HUES64 (cell line): ENCODE results near the gene TACC3.

Source experiments
- H3K27ac ChIP-seq: 2 replicates; pipeline ENCODE4 v1.7.0; 2013; ENCODE audit warnings: low read depth, low read length, inconsistent platforms
- H3K27me3 ChIP-seq: 2 replicates; pipeline ENCODE4 v1.6.1; 2013; ENCODE audit warnings: mild to moderate bottlenecking, low read length; ENCODE audit not compliant: insufficient read depth
- H3K36me3 ChIP-seq: 2 replicates; pipeline ENCODE4 v1.6.1; 2013; ENCODE audit warnings: mild to moderate bottlenecking, low read length; ENCODE audit not compliant: insufficient read depth
- H3K4me1 ChIP-seq: 2 replicates; pipeline ENCODE4 v1.6.1; 2013; ENCODE audit warnings: mild to moderate bottlenecking, low read length, moderate library complexity; ENCODE audit not compliant: insufficient read depth
- H3K4me3 ChIP-seq: 2 replicates; pipeline ENCODE4 v1.5.1; 2013; ENCODE audit warnings: mild to moderate bottlenecking, low read length, moderate library complexity
- H3K9ac ChIP-seq: 2 replicates; pipeline ENCODE4 v1.6.1; 2013; ENCODE audit warnings: mild to moderate bottlenecking, low read depth, low read length
- H3K9me3 ChIP-seq: 2 replicates; pipeline ENCODE4 v1.6.1; 2013; ENCODE audit warnings: low read depth, low read length; ENCODE audit not compliant: insufficient read depth
- WGBS: fragments of 150-250, 120-280 bp; methylation state at CpG from one replicate; pipeline ENCODE4 v1.1.7; 2013; ENCODE audit warnings: missing lambda C conversion rate; 5-methylcytosine and 5-hydroxymethylcytosine counted together

TACC3 gene

DNA sequence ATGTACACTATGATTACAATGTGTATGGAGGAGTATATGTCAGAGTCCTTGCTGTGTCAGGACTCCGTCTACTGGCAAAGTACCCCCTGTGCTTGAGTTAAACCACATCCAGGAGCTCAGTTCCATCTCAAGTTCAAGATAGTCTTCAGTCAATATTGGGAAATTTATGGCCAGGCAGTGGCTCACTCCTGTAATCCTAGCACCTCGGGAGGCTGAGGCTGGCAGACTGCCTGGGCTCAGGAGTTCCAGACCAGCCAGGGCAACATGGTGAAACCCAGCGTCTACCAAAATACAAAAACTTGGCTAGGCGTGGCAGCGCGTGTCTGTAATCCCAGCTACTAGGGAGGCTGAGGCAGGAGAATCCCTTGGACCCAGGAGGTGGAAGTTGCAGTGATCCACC, 15.0 kb upstream of the TACC3 start:
- Histone ChIP-seq H3K4me1 (no peaks in the 10 kb centered on the region), H3K4me3 (no peak overlapping the region), H3K27me3 (no peaks in the 10 kb centered on the region), H3K9ac (no peak overlapping the region), H3K9me3 (no peaks in the 10 kb centered on the region), H3K36me3 (peaks cover 71% of the 10 kb centered on the region), H3K27ac (no peak overlapping the region)
- WGBS = 97% methylated on average over 6 of the region's 6 CpGs

DNA sequence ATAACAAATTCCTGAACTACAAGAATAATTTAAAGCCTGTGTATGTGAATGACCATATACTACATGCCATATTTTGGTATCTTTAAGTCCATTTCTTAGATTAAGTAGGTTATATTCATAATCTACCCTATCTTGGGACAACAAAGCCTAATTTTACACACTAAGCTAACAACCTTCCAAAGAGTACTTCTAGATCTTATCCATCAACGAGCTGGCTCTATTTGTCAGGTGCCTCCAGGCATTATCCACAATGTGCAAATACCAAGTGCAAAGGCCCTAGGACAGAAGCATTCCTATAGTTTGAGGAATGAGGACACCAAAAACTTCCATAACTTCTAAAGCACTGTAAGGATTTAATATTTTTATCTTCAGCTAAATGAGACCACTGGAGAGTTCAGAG, 12.7 kb upstream of the TACC3 start:
- 73% methylated on average over 1 of the region's 1 CpG for WGBS
- H3K9ac ChIP-seq = no peak overlapping the region
- no peaks in the 10 kb centered on the region for H3K4me1 ChIP-seq
- no peak overlapping the region for H3K27ac ChIP-seq
- H3K9me3 ChIP-seq = no peaks in the 10 kb centered on the region
- no peak overlapping the region for H3K4me3 ChIP-seq
- no peaks in the 10 kb centered on the region for H3K27me3 ChIP-seq
- peaks cover 54% of the 10 kb centered on the region for H3K36me3 ChIP-seq

DNA sequence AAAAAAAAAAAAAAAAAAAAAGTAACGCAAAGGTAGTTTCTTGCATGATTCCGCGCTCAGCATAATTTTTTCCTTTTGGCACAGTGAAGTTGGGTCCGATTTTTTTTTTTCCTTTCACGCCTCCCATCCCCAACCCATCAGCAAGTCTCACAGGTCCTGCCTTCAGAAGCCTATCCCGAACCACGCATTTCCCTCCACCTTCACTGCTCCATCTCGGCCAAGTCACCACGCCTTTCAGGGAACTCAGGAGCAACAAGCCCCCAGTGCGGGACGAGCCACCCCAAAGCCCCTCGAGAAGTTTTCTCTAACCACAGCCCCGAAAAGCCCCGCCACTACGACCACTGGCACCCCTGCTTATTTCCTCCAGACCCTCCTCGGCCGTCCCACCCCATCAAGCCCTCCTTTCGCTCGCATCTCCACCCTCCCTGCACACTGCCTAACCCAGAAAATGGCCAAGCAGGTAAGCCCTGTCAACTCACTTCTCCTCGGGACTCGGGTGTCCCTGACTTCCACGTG, 10.2 kb upstream of the TACC3 start:
- H3K9ac ChIP-seq = peak overlapping the region; percentile 98
- H3K27ac ChIP-seq = no peak overlapping the region
- H3K36me3 ChIP-seq = peaks cover 29% of the 10 kb centered on the region
- no peaks in the 10 kb centered on the region for H3K4me1 ChIP-seq
- peak overlapping the region; percentile 81 for H3K4me3 ChIP-seq
- 24% methylated on average over 22 of the region's 22 CpGs for WGBS
- no peaks in the 10 kb centered on the region for H3K27me3 ChIP-seq
- no peaks in the 10 kb centered on the region for H3K9me3 ChIP-seq

DNA sequence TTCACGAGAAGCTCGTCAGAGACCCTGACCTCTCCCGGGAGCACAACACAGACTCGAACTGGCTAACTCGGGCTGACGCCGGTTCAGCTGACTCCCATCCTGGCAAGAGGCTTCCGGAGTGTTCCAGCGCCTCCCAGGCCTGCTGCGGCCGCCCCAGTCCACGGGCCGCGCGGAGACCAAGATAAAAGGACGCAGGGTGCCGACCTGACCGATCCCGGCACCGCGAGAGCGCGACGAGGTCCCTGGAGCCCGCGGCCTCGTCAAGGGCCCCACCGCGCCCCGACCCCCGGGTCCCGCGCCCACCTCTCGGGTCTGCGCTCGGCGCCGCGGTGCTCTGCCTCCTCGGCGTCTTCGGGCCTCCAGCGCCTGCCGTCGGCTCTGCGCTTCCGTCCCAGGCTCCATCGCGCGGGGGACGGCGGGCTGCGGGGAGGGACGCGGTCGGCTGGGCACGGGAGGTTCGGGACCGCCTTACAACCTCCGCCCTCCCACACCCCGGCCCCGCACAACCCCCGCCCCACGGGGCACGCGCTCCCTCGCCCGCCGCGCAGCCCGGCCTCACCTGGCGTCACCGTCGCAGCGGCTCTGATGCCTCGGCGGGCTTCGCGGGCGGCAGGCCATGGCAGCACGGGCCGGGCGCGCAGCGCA, 9.6 kb upstream of the TACC3 start:
- Histone ChIP-seq H3K36me3 (peaks cover 25% of the 10 kb centered on the region), H3K9ac (peak overlapping the region; percentile 98), H3K27ac (peak overlapping the region; percentile 99; the same call in 1 of the 2 replicates), H3K4me3 (peak overlapping the region; percentile 81), H3K9me3 (no peaks in the 10 kb centered on the region), H3K4me1 (no peaks in the 10 kb centered on the region), H3K27me3 (no peaks in the 10 kb centered on the region)
- WGBS = under 1% methylated on average over 85 of the region's 85 CpGs

DNA sequence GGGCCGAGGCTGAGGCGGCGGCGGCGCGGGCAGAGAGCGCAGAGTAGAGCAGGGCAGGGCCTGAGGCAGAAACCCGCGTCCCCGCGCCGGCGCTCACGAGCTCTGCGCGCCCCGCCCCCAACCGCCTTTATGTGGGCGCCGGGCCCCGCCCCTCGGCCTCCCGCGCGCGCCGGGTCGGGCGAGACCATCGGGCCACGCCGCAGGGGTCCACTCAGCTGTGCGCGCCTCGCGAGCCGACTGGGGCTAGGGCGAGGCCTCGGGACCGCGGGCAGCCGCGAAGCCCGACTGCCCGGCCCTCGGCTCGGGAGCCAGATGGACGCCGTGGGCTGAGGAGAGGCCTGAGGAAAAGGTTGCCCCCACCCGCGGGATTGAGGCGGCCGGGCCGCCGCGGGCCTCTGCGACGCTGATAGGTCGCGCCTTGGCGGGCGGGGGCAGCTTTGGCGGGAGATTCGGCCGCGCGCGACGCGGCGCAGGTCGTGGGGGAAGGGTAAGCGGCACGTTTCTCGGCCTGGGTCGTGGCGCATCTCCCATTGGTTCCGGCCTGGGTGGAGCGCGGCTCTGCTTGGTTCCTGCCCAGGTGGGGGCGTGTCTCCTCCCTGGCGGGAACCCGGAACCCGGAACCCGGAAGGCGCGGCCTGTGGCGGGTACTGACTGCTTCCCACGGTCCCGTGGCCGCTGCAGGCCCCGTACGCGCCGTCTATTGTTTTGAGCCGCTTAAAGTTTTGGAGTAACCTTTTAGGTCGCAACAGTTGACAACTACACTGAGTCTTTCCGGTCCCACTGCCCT, 8.9 kb upstream of the TACC3 start, which contains the start of gene SLBP:
TSS of gene SLBP (minus strand) at position 104 of the 787 bp plus-strand sequence. CDS start 131 bp downstream, outside the sequence.
- H3K9me3 ChIP-seq = no peaks in the 10 kb centered on the region
- H3K4me1 ChIP-seq = no peaks in the 10 kb centered on the region
- under 1% methylated on average over 98 of the region's 98 CpGs for WGBS
- peak within 1 kb of the TSS; percentile 99 for H3K27ac ChIP-seq
- H3K27me3 ChIP-seq = no peaks in the 10 kb centered on the region
- H3K36me3 ChIP-seq = peaks cover 28% of the 10 kb centered on the region
- H3K9ac ChIP-seq = peak within 1 kb of the TSS; percentile 98
- peak within 1 kb of the TSS; percentile 81 for H3K4me3 ChIP-seq

DNA sequence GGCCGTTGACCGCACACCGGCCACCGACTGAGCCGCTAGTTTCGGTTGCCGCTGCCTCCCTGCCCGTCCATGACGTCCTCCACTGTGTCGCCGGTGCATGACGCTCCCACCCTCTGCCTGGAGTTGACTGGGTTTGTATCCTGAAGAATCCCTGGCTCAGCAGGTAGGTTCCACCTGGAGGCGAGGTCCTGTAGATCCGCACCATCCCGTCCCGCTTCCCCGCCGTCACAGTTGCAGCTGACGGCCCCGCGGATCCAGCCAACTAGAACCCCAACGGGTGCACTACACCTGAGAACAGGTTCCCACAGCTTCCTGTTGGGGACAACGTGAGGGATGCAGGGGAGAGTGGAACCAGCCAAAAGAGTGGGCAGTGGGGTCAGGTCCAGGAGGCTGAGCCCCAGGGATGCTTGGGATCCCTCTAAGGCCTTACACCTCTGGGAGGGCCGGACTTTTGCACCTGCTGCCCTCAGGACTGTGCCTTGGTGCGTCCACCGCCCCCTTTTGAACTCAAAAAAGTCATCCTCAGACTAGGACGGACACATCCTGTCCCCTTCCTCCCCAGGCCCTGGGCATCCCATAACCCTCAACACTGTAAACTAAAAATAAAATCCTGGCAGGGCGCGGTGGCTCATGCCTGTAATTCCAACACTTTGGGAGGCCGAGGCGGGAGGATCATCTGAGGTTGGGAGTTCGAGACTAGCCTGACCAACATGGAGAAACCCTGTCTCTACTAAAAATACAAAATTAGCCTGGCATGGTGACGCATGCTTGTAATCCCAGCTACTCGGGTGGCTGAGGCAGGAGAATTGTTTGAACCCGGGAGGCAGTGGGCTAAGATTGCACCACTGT, 8.1 kb upstream of the TACC3 start:
- no peaks in the 10 kb centered on the region for H3K4me1 ChIP-seq
- 30% methylated on average over 35 of the region's 35 CpGs for WGBS
- H3K36me3 ChIP-seq = peaks cover 33% of the 10 kb centered on the region
- H3K27ac ChIP-seq = peak overlapping the region; percentile 99; the same call in 1 of the 2 replicates
- H3K27me3 ChIP-seq = no peaks in the 10 kb centered on the region
- peak overlapping the region; percentile 98 for H3K9ac ChIP-seq
- no peaks in the 10 kb centered on the region for H3K9me3 ChIP-seq
- H3K4me3 ChIP-seq = peak overlapping the region; percentile 81

DNA sequence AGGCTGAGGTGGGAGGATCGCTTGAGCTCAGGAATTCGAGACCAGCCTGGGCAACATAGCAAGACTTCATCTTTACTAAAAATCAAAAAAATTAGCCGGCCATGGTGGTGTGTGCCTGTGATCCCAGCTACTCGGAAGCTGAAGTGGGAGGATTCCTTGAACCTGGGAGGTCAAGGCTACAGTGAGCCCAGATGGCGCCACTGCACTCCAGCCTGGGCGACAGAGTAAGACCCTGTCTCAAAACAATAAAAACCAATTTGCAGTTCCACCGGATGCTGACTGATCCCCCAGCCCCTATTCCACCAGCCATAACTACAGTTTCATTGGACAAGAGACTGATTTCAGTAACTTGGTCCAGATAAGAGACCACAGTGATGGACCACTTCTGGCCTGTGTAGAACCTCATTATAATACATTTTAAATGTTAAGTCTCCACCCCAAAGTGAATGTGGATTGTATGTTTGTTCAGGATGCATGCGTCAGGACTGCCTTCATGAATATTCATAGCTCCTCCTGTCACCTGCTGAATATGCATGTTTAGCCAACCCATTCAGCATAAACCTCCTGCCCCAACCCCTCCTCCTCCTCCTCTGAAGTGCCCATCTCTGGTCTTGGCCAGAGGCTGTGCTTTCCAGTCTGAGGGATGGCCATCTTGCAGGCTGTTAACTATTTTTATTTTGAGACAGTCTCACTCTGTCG, 6.9 kb upstream of the TACC3 start:
- H3K9ac ChIP-seq = no peak overlapping the region
- H3K27me3 ChIP-seq = no peaks in the 10 kb centered on the region
- H3K4me1 ChIP-seq = no peaks in the 10 kb centered on the region
- H3K4me3 ChIP-seq = no peak overlapping the region
- H3K27ac ChIP-seq = no peak overlapping the region
- H3K9me3 ChIP-seq = no peaks in the 10 kb centered on the region
- WGBS = 86% methylated on average over 9 of the region's 9 CpGs
- peaks cover 27% of the 10 kb centered on the region for H3K36me3 ChIP-seq

DNA sequence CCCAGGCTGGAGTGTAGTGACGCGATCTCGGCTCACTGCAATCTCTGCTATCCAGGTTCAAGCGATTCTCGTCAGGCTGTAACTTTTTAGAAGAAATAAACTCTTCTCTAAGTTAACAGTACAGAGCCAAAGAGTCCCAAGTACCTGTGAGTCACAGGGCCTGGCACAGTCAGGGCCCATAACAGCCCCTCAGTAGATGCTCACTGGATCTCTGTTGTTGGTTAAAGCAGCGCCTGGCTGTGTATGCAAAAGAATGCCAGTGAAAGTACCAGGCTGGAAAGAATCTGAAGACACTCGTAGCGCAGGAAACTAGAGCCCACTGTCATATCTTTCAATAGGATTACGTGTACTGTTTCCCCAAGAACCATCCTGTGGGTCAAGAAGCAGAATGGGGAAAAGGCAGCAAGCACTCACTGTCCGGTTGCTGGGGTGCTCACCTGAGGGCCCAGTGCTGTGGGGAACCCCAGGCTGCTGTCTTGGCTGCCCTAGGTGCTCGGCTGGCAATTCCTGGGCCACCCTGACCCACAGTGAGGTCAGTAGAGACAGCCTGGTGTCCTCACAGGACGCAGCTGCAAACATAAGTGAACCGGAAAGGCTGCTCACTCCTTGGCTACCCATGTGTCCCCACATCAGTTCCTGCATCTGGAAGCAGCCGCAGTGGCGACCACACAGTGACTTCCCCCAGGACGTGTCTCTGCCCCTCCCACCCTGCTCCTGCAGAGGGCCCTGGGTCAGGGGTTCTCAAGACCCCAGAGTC, 6.1 kb upstream of the TACC3 start:
- Histone ChIP-seq H3K27ac (no peak overlapping the region), H3K4me1 (no peaks in the 10 kb centered on the region), H3K27me3 (no peaks in the 10 kb centered on the region), H3K9ac (no peak overlapping the region), H3K4me3 (no peak overlapping the region), H3K9me3 (no peaks in the 10 kb centered on the region), H3K36me3 (peaks cover 22% of the 10 kb centered on the region)
- 91% methylated on average over 16 of the region's 16 CpGs for WGBS

DNA sequence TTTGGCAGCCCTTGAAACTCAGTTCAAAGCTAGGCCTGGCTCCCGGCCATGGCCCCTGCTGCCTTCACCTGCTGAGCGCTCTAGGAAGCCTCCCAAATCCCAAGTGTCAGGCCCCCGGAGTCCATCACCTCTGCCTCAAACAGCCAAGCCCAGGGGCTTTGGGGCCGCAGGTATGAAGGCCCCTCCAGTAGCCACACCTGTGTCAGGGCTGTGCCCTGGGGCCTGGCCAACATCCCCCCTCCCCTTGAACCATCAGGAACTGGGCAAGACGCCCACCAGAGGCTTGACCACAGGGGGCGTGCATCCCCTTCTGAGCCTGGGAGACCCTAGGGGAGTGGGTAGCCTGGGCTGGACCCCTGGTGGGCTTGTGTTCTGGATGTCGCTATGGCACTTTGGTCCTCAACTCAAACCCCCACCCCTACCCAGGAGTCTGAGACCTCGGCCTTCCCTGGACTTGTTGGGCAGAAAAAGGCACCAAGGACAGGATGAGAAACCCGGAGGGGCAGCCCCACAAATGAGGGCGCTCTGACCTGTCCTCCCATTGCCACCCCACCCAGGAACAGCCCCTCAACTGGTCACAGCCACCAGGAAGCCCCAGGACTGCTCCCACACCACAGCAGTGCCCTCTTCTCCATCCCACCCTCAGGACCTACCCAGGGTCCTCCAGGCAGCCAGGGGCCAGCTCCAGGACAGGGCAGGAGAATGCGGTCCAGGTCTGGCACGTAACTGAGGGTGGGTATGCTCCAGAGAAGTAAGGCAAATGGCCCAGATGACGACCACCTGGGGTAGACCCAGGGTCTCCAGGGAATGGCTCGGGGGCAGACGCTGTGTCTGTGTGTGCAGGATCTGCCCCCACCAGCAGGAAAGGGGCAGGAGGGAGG, 5.0 kb upstream of the TACC3 start:
- Histone ChIP-seq H3K9me3 (no peaks in the 10 kb centered on the region), H3K36me3 (peaks cover 18% of the 10 kb centered on the region; the same call in 1 of the 2 replicates), H3K4me1 (no peaks in the 10 kb centered on the region), H3K27ac (no peak overlapping the region), H3K9ac (no peak overlapping the region), H3K27me3 (no peaks in the 10 kb centered on the region), H3K4me3 (no peak overlapping the region)
- 92% methylated on average over 15 of the region's 15 CpGs for WGBS
